GM13977 (cell line): ENCODE results near the gene CLEC4M.
A peak's percentile ranks its signal among the peaks of the same experiment; 100 is the strongest.

Experiments
- DNase-seq: peaks from one replicate; pipeline ENCODE4 v3.0.0; 2012; ENCODE audit warnings: low spot score
- CTCF ChIP-seq: IDR thresholded peaks from 2 replicates; pipeline ENCODE4 v1.5.1; 2012; ENCODE audit warnings: mild to moderate bottlenecking, control low read depth; ENCODE audit not compliant: insufficient read depth; ENCODE audit errors: extremely low read depth, missing control alignments
- in situ Hi-C: fragments of 300-500 bp; cut with MboI; formaldehyde crosslinking; loops from one replicate; pipeline ENCODE4 v1.12.0; 2022; ENCODE audit warnings: low sequenced_read_pairs, low pct_unique_long_range_greater_than_20kb, mixed read lengths, inconsistent platforms; ENCODE audit not compliant: unreplicated experiment

CLEC4M gene

GRCh38 chr19:7739801-7740681 lies 23.0 kb upstream of the CLEC4M start:
- in situ Hi-C loops, result no loop called here
- no peak for TF ChIP-seq CTCF
- no peak for DNase-seq

- DNase-seq, result no peak
- in situ Hi-C loops, result no loop called here
- TF ChIP-seq CTCF, result no peak
Measured at GRCh38 chr19:7740682-7741054, 22.4 kb upstream of the CLEC4M start.

- no peak for TF ChIP-seq CTCF
- DNase-seq, result no peak
- in situ Hi-C loops, result no loop called here
Measured at GRCh38 chr19:7742575-7742974, 20.5 kb upstream of the CLEC4M start.

- in situ Hi-C loops, result no loop called here
Measured at GRCh38 chr19:7742991-7743390, 20.1 kb upstream of the CLEC4M start.

GRCh38 chr19:7743425-7743841 lies 19.6 kb upstream of the CLEC4M start:
- TF ChIP-seq CTCF, result no peak
- in situ Hi-C loops, result no loop called here
- DNase-seq, result peak; percentile 87

More at GRCh38 chr19:7742991-7743390, 20.1 kb upstream of the CLEC4M start:
- no peak for DNase-seq
- no peak for TF ChIP-seq CTCF

- TF ChIP-seq CTCF, result no peak
- in situ Hi-C loops, result no loop called here
- DNase-seq, result no peak
Measured at GRCh38 chr19:7744199-7744786, 18.8 kb upstream of the CLEC4M start.
